GM21529 (cell line): ENCODE data around the gene HOXA13.

Source experiments
- ATAC-seq: cut with Tn5 transposase; IDR thresholded peaks from one replicate; pipeline ENCODE4 v1.9.1; 2021; ENCODE audit not compliant: unreplicated experiment

The HOXA13 gene

DNA sequence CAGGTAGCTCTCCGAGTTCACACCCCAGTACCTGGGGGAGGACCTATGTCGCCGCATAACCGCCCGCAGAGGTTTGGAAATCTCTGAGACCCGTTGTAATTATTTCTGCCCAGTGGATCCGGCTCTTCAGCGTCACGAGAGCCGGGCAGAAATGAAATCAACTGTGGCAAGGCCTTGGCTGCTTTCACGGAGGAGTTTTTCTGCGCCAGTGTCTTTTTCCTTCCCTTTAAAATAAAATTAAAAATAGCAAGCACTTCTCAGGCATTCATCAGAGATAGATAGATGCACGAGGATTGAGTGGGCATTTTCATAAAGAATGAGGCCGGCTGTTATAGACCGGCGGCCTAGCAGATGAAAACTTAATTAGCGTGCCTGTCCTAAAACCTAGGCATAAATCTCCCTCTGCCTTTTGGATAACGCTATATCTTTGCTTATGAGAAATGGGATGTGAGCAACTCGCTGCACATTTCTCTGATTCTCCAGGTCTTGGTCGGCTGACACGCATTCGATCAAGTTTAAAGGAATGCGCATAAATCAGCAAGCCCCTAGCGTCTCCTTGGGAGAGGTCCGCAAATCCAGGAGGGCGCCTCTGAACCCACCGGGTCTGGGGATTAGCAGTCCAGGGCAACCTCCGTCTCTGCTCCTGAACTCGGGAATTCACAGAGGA is 6.4 kb downstream of the HOXA13 start:
- ATAC-seq = no peak

DNA sequence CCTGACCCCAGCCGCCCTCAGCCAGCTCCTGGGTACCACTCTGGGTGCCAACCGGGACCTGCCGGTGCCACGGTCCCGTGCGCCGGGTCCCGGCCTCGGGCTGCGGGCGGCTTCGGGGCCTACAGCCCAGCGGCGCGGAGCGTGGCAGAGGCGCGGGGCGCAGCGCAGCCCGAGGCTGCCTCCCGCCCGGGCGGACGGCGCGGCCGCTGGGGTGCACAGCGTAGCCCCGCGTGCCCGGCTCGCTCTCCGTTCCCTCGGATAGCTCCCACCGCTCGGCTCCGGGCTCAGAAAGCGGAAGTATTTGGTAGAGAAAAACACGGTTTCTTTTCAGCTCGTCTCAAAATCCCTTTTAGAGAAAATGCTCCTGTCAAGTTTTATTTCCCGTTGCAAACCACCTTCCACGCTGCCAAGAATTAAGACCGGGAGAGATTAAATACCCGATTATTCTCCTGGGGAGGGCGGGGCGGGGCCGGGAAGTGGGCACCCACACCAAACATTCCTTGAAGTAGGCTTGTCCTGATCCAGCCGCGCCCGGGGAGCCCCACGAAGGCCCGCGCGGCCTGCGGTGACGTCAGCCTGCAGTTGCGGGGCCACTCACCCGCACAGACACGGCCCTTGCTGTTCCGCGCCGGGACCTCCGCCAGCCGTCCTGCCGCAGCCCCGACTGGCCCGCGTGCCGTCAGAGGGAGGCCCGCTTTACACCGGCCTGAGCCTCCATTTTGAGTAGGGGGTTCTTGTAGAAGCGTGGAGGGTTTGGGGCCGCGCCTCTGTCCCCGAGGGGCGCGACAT is 7.2 kb downstream of the HOXA13 start:
- no peak for ATAC-seq

GRCh38 chr7:27191833-27192545 is 7.9 kb downstream of the HOXA13 start:
- no peak for ATAC-seq

GRCh38 chr7:27191161-27191731 is 8.6 kb downstream of the HOXA13 start:
- ATAC-seq = no peak

DNA sequence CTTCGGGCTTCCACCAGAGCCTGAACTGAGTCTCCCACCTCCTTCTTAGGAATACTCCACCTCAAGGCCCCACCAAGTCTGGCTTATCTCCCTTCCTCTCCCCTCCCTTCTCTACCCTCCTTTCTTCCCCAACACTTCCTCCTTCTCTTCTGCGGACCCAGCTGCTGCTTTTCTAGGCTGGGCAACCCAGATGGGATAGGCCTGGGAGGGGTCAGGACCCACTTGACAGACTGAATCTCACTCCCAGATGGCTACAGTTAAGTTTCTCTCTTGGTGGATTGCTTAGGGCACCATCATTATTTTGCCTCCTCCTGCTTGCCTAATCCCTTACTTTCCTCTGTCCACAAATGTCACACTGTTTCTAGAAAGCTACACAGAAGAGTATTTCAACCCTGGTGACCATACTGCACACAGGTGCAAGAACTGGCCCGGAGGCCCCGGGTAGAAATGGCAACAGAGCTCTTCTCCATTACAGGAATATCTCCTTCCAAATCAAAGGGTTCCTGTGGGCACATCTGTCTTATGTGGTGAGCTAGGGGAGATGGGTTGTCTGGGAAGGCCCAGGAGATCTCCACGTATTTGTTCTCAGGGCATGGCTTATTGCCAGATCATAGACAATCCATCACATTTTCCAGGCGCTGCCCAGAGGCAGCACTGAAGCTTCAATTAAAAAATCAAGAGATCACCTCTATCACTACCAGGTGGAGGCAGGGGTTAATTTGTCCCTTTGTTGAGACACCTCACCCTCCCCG is 9.7 kb downstream of the HOXA13 start:
- ATAC-seq = no peak

- ATAC-seq = no peak
Observed at GRCh38 chr7:27189295-27189996, 10.4 kb downstream of the HOXA13 start.

- ATAC-seq = no peak
Observed at GRCh38 chr7:27188386-27189294, 11.3 kb downstream of the HOXA13 start.

GRCh38 chr7:27187475-27188385 is 12.2 kb downstream of the HOXA13 start:
- ATAC-seq = no peak

GRCh38 chr7:27186668-27187474 is 13.0 kb downstream of the HOXA13 start:
- ATAC-seq = no peak

DNA sequence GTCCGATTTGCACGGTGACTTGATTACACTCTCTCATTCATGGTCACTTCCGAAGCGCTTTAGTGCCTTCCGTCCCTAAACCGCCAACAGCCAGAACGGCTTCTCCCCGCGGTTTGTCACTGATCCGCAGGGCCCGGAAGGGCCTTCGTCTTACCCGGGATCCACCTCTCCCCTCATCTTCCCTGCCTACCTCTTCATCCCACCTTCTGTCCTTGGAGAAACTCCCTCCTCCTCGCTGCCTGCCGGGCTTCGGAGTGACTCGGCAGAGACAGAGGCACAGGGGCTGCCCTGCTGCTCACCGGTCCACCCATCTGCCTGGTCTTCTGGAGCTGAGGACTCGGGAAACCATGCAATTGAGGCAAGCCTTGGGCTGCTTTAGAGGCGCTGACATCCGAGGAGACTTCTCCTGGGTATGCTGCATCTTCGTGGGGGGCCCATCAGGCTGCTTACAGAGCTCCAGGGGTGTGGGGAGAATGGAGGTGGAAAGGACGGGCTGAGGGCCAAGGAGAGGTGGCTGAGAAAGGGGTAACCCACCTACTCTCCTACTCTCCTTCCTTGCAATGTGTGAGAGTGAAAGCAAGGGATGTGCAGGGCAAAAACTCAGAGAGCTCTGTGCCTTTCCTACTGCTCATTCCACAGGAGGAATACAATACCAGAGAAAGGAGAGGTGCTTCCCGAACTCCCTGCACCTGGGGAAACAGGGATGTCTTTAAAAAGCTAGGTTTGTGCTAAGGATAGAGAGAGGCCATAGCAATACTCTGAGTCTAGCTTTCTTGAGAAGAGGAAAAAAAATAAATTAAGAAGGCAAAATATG is 13.8 kb downstream of the HOXA13 start:
- no peak for ATAC-seq

- no peak for ATAC-seq
Observed at GRCh38 chr7:27185013-27185853, 14.7 kb downstream of the HOXA13 start, which contains the start of gene HOXA11. HOXA11 (minus strand) TSS chr7:27185232; CDS start chr7:27185144, 88 bp downstream.

DNA sequence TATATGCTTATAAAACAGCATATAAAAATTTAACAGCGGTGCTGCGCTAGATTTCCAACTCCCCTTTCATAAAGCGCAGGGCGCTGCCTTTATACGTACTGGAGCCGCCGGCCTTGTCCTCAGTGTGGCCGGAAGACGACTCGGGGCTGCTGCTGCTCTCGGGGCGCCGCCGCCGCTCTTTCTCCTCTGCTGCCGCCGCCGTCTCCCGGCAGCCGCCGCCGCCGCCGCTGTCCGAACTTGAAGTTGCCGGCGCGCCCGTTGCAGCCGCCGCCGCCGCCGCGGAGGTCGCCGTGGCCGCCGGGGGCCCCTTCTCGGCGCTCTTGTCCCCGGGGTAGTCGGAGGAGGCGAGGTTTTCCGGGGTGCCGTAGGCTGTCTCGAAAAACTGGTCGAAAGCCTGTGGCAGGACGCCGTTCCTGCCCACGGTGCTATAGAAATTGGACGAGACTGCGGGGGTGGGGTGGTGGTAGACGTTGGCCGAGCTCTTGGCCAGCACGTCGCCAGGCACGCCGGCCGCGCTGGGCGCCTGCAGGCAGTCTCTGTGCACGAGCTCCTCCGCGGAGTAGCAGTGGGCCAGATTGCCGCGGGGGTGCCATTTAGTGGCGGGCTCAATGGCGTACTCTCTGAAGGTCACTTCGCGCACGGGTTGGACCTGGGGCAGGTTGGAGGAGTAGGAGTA is 15.4 kb downstream of the HOXA13 start:
- ATAC-seq = no peak

- no peak for ATAC-seq
Observed at GRCh38 chr7:27183682-27184336, 16.1 kb downstream of the HOXA13 start.
